GM12891 (cell line): Measurements from ENCODE around the gene NRXN3.

ENCODE experiments used
- DNase-seq: peaks from one replicate; pipeline ENCODE4 v3.0.0; 2011; ENCODE audit warnings: low spot score; ENCODE audit not compliant: insufficient read length
- FAIRE-seq: peaks from 2 replicates; lab custom pipeline; 2011; peaks lifted over from hg19 to GRCh38; lab: Jason Lieb, UNC
- PAX5 ChIP-seq: IDR thresholded peaks from 2 replicates; pipeline ENCODE4 v1.6.1; 2011; ENCODE audit warnings: low read length, moderate library complexity, mild to moderate bottlenecking; ENCODE audit not compliant: insufficient read depth, severe bottlenecking
- POLR2A ChIP-seq: IDR thresholded peaks from 2 replicates; pipeline ENCODE4 v1.6.1; 2011; ENCODE audit warnings: low read depth, low read length, control low read depth
- POLR2AphosphoS5 ChIP-seq: IDR thresholded peaks from 2 replicates; pipeline ENCODE4 v1.6.1; 2011; ENCODE audit warnings: low read depth, low read length, control low read depth
- POU2F2 ChIP-seq: IDR thresholded peaks from 2 replicates; pipeline ENCODE4 v1.6.1; 2011; ENCODE audit warnings: low read depth, mild to moderate bottlenecking, control low read depth, low read length, moderate library complexity
- SPI1 ChIP-seq: IDR thresholded peaks from 2 replicates; pipeline ENCODE4 v1.6.1; 2011; ENCODE audit warnings: low read depth, low read length, control low read depth
- TAF1 ChIP-seq: IDR thresholded peaks from 2 replicates; pipeline ENCODE4 v1.6.1; 2011; ENCODE audit warnings: low read depth, low read length, control low read depth

The NRXN3 gene

DNA sequence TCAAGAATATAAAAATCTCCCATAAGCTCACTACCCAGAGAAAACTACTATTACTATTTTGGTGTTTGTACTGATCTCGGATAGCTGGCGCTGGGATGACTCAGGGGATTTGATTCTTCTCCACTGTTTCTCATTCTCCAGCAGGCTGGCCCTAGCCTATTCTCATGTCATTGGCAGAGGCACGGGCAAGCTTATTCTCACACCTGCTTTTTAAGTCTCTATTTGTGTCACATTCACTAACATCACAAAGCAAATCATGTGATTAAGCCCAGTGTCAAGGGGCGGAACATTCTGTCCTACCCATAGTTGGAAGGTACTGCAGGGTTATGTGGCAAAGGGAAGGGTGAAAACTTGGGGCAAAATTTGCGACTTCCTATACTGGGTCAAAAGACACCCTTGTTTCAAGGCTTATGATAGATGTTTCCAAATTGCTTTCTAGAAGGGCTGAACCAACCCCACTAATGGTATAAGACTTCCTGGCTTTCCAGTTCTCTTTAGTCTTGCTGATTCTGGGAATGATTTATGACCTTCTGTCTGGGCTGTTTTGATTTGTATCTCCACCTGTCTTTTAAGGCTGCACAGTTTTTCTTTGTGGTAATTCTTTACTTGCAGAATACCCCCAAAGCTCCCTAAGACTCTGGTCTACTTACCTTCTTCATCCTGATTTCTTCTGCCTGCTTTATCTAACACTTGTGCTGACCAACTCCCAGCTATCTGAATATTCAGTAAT is 406.4 kb downstream of the NRXN3 start:
- no peak for FAIRE-seq
- TF ChIP-seq POLR2AphosphoS5 (no peak), SPI1 (no peak), PAX5 (no peak), POU2F2 (no peak), POLR2A (no peak), TAF1 (no peak)
- no peak for DNase-seq

DNA sequence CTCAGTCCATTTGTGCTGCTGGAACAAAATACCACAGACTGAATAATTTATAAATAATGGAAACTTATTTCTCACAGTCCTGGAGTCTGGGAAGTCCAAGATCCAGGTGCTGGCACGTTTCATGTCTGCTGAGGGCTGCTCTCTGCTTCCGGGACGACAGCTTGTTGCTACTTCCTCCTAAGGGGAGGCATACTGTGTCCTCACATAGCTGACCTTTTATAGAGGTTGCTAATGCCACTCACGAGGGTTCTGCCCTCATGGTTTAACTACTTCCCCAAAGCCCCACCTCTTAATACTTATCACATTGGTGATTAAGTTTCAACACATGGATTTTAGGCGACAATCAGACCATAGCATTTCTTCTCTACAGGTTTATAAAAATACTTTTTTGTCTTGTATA is 411.1 kb downstream of the NRXN3 start:
- FAIRE-seq (no peak), DNase-seq (no peak)
- TF ChIP-seq POU2F2 (no peak), POLR2A (no peak), TAF1 (no peak), POLR2AphosphoS5 (no peak), SPI1 (no peak), PAX5 (no peak)

DNA sequence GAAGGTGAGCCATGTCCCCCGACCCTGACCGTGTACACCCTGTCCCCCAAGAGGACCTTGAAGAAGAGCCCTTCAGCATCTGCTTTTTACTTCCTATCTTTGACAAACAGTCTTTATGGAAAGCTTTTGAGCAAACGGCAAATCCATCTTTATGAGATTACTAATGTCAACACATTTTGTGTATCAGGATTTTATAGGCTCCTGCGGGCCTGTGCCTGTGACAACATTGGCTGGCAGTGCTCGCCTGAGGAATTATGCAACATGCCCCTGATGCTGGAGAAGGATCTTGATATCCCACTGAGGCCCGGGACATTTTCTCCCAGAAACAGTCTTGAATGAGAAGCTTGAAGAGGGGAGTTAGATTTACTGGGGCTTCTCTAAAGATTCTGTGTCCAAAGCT is 416.5 kb downstream of the NRXN3 start:
- DNase-seq, result no peak
- FAIRE-seq, result no peak
- TF ChIP-seq POLR2A, result no peak
- no peak for TF ChIP-seq TAF1
- no peak for TF ChIP-seq POLR2AphosphoS5
- TF ChIP-seq PAX5, result no peak
- no peak for TF ChIP-seq POU2F2
- TF ChIP-seq SPI1, result no peak

DNA sequence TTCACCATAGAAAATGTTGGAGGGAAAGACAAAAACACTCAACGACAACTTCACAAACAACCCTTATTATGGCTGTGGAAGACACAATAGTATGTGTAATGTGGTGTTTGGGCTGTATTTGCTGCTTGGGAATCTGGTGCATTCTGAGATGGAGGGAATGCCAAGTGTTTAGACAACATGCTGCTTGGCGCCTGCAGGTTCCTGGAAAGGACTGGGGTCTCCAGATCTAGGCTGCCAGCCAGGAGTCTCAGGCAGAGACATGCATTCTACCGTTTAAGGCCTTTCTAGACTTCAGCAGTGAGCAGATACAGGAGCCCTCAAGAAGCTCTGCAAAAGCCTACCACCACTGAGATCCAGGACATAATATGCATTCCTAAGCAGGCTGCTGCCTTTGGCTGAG is 418.7 kb downstream of the NRXN3 start:
- DNase-seq (no peak), FAIRE-seq (no peak)
- no peak for TF ChIP-seq POU2F2
- no peak for TF ChIP-seq POLR2AphosphoS5
- no peak for TF ChIP-seq SPI1
- no peak for TF ChIP-seq PAX5
- no peak for TF ChIP-seq TAF1
- TF ChIP-seq POLR2A, result no peak

DNA sequence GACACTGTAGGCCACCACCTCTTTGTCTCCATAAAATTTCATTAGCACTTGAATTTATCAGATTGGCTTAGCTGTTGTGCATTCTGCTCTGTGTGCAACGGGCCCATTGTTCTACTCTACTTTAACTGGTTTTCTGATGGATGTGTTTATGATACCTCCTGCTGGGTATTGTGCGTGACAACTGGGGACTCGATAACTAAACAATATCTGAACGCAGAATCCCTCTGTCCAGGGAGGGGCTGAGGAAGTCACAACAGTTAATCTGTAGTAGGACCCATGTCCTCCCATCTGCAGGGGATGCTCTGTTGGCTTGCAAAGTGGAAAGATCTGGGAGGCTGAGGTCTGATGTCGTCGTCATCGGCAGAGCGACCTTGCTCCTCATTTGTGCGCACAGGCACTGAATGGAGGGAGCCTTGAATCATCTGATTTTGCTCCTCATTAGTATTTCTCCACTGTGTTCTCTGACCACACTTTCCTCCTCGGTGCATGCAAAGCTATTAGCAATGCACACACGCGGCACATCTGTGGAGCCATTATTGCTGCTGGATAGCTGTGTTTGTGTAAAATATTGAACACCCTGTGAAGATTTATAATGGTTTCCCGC is 422.5 kb downstream of the NRXN3 start:
- no peak for TF ChIP-seq PAX5
- TF ChIP-seq POLR2AphosphoS5, result no peak
- no peak for TF ChIP-seq POU2F2
- TF ChIP-seq TAF1, result no peak
- no peak for TF ChIP-seq POLR2A
- no peak for TF ChIP-seq SPI1
- DNase-seq, result no peak
- no peak for FAIRE-seq

DNA sequence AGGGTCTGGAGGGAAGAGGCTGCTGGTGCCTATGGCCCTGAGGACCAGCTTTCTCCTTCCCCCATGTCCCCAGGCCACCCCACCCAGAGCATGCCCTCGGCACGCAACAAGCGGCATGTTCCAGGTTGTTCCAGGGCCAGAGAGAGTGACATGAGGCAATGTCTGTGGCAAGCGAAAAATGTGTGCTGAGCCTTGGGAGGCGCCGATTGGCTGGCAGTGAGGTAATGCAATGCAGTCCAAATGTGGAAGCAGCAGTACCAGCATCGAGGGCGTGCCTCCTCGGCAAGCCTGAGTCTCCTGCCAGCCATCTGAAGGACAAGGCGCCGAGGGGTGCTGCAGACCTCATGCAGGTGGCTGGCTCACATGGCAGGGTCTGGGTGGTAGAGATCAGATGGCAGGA is 423.8 kb downstream of the NRXN3 start:
- DNase-seq, result no peak
- no peak for TF ChIP-seq POU2F2
- TF ChIP-seq POLR2AphosphoS5, result no peak
- TF ChIP-seq SPI1, result no peak
- no peak for TF ChIP-seq POLR2A
- TF ChIP-seq PAX5, result no peak
- TF ChIP-seq TAF1, result no peak
- no peak for FAIRE-seq

DNA sequence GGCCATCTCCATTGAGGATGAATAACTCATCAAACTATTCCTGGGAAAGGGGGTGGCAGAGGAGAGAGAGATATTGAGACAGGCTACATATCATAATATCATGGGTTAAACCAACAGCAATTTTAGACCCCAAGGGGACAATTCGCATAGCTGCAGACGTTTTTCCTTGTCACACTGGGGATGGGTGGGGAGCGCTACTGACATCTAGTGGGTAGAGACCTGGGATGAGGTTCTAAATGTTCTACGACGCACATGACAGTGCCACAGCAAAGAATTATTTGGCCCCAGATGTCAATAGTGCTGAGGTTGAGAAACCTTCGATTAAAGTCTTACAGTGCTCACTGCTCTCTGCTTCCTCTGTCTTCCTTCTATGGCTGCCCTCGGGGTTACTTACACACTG is 425.6 kb downstream of the NRXN3 start:
- no peak for FAIRE-seq
- DNase-seq, result no peak
- no peak for TF ChIP-seq PAX5
- no peak for TF ChIP-seq SPI1
- no peak for TF ChIP-seq TAF1
- no peak for TF ChIP-seq POU2F2
- TF ChIP-seq POLR2A, result no peak
- no peak for TF ChIP-seq POLR2AphosphoS5

DNA sequence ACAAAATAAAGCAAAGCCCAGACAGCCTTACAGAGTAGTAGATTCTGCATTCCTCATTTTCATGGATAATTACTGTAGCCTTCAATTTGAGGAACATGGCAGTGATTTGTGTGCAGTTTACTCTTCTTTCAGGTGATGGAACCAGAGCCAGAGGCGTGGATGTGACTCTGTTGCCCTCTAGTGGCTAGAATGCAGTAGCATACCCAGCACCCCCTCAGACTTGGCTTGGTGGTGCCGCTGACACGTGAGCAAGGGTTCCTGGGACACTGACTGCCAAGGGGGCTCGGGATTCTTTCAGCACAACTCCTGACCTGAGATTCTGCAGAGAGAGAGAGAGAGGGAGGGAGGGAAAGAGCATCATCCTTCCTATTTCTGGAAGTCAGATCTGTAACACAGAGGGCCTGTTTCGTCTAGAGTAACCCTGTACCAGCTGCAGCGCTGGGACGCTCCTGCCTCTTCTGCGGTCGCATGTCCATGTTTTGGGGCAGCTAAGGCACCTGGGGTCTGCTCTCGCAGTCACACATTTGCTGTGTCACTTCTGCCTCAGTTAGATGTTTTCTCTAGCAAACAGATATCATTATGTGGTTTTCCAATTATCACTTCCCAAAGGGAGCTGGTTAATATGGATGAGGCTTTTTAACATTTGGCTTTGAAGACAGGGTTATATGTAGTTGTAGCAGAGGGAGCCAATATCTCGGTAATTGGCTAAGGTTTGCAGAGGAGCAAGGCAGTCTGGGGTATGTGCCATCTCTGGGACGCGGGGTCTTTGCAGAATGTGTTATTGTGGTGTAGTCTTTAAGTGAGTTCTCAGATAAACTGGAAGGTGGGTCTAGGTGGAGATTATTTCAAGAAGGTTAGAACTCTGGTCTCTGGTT is 428.1 kb downstream of the NRXN3 start:
- TF ChIP-seq POU2F2 (no peak), POLR2A (no peak), SPI1 (no peak), TAF1 (no peak), POLR2AphosphoS5 (no peak), PAX5 (no peak)
- peak; percentile 71 for FAIRE-seq
- DNase-seq, result peak; percentile 32

DNA sequence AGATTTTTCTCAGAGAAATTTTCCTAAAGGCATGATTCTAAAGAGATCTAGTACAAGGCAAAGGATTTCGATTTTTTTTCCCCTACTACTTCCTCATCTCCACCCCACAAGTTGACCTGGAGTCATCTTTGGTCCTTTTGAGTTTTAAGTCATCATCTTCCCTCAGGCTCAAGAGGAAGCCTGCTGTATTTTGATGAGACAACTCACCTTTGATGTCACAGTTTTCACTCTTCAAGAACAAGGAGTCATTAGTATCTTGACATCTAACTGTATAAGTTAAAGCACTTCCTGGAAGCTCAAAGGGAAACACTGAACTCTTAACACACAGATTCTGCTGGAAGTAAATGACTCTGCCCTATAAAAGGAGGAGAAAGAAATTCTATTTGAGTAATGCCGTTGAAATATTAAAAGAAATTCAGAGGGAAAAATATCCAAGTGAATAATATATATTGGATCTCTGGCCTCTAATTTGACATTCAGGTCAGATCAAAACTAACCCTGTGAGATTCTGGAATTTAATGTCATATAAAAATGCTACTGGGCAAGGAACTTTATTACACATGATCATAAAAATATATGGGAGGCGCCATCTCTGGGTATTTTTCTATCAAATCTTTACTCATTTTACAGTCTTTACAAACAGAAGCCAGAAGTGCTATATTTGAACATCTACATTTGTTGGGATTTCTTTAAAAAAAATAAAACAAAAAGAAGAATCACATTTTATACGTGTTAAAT is 435.0 kb downstream of the NRXN3 start:
- TF ChIP-seq POLR2A (no peak), TAF1 (no peak)
- DNase-seq, result no peak
- no peak for FAIRE-seq
